GM23338 (cell line): Measurements from ENCODE around the gene NCF2. TPM values are rescaled to one million over a fixed set of nuclear protein-coding genes. Genes with fewer than 3 reads are reported as not detected.

ENCODE experiments used
- ATAC-seq: fragments of 200-7000 bp; cut with Tn5 transposase; 3 replicates; pipeline ENCODE4 v1.9.1; 2020
- DNase-seq: peaks from one replicate; pipeline ENCODE4 v3.0.0-alpha.2; 2015; ENCODE audit warnings: low spot score
- H2AFZ ChIP-seq: fragments of 200-600 bp; sonication (generic); 2 replicates; pipeline ENCODE4 v1.8.0; 2016; ENCODE audit warnings: antibody characterized with exemption, mild to moderate bottlenecking, moderate library complexity
- H3F3A ChIP-seq: fragments of 200-600 bp; sonication (generic); replicated peaks from 2 replicates; pipeline ENCODE4 v1.8.0; 2017; ENCODE audit warnings: antibody characterized with exemption, mixed run types, low read depth
- H3K27ac ChIP-seq: fragments of 200-600 bp; sonication (generic); 2 replicates; pipeline ENCODE4 v1.6.1; 2016; ENCODE audit warnings: low read depth
- H3K27me3 ChIP-seq: fragments of 200-600 bp; sonication (generic); 2 replicates; pipeline ENCODE4 v1.8.0; 2016; ENCODE audit warnings: mild to moderate bottlenecking, mixed run types, moderate library complexity; ENCODE audit not compliant: insufficient read depth
- H3K36me3 ChIP-seq: fragments of 200-600 bp; sonication (generic); 2 replicates; pipeline ENCODE4 v1.8.0; 2016; ENCODE audit warnings: mild to moderate bottlenecking; ENCODE audit not compliant: insufficient read depth
- H3K4me1 ChIP-seq: fragments of 200-600 bp; sonication (generic); 2 replicates; pipeline ENCODE4 v1.8.0; 2016; ENCODE audit warnings: mild to moderate bottlenecking, moderate library complexity; ENCODE audit not compliant: insufficient read depth
- H3K4me2 ChIP-seq: fragments of 200-600 bp; sonication (generic); 2 replicates; pipeline ENCODE4 v1.7.1; 2017; ENCODE audit warnings: mixed run types
- H3K4me3 ChIP-seq: fragments of 200-600 bp; sonication (generic); 2 replicates; pipeline ENCODE4 v1.6.1; 2016; ENCODE audit warnings: mixed run types
- H3K79me2 ChIP-seq: fragments of 200-600 bp; sonication (generic); replicated peaks from 2 replicates; pipeline ENCODE4 v1.8.0; 2017; ENCODE audit warnings: mild to moderate bottlenecking; ENCODE audit not compliant: insufficient read depth
- H3K9me2 ChIP-seq: fragments of 200-600 bp; sonication (generic); 2 replicates; pipeline ENCODE4 v1.8.0; 2017; ENCODE audit not compliant: insufficient read depth
- H4K20me1 ChIP-seq: fragments of 200-600 bp; sonication (generic); replicated peaks from 2 replicates; pipeline ENCODE4 v1.8.0; 2017; ENCODE audit warnings: mild to moderate bottlenecking; ENCODE audit not compliant: insufficient read depth
- H3K27ac Mint-ChIP-seq: 2 replicates; pipeline ENCODE4 v1.8.0; 2020; ENCODE audit warnings: inconsistent platforms, mild to moderate bottlenecking, moderate library complexity, mixed read lengths
- H3K27me3 Mint-ChIP-seq: 3 replicates; pipeline ENCODE4 v1.8.0; 2022; ENCODE audit warnings: low read depth, mild to moderate bottlenecking, moderate library complexity, mixed read lengths, inconsistent platforms; ENCODE audit not compliant: insufficient read depth, poor library complexity
- H3K36me3 Mint-ChIP-seq: 3 replicates; pipeline ENCODE4 v1.8.0; 2021; ENCODE audit warnings: low read depth, mild to moderate bottlenecking, inconsistent platforms, moderate library complexity, mixed read lengths
- H3K4me1 Mint-ChIP-seq: 3 replicates; pipeline ENCODE4 v1.8.0; 2020; ENCODE audit warnings: mild to moderate bottlenecking, inconsistent platforms, mixed read lengths
- H3K4me3 Mint-ChIP-seq: 3 replicates; pipeline ENCODE4 v1.8.0; 2021; ENCODE audit warnings: moderate library complexity, mild to moderate bottlenecking, inconsistent platforms, mixed read lengths
- H3K9me3 Mint-ChIP-seq: 3 replicates; pipeline ENCODE4 v1.8.0; 2020; ENCODE audit warnings: moderate library complexity, mild to moderate bottlenecking, inconsistent platforms, mixed read lengths
- JUNB ChIP-seq: IDR thresholded peaks from one replicate; pipeline ENCODE4 v1.6.1; 2016; ENCODE audit warnings: antibody characterized with exemption; ENCODE audit not compliant: unreplicated experiment
- ZNF114 ChIP-seq: fragments of 250-450 bp; sonication (Bioruptor Pico); IDR thresholded peaks from 2 replicates; pipeline ENCODE4 v1.5.0; 2020; ENCODE audit warnings: mild to moderate bottlenecking, moderate library complexity
- polyA plus RNA-seq: library from polyadenylated mRNA; unstranded; fragments of >200 nt; fragmentation: Nextera tagmentation; extraction: Ambion mirVana; gene quantifications from 2 replicates; pipeline ENCODE4 v1.2.1, GENCODE V29; 2016
- total RNA-seq: library from RNA; depleted of rRNA; stranded (reverse); fragments of >200 nt; shearing (Covaris generic); gene quantifications from 2 replicates; pipeline ENCODE4 v1.2.3, GENCODE V29; 2014
- TF ChIP-seq, protein P1 (sequence below), 2 experiments: fragments of 200-600 bp in 1 of 2; sonication (generic) in 1 of 2; conservative IDR thresholded peaks; 2 replicates each; pipeline versions ENCODE4 v1.5.1 to v1.6.1; 2016 to 2017; ENCODE audit warnings: antibody characterized with exemption in 2 of 2, low read depth in 2 of 2, mild to moderate bottlenecking in 2 of 2, moderate library complexity in 1 of 2
- TF ChIP-seq, protein P2 (sequence below): fragments of 250-450 bp; sonication (Bioruptor Pico); IDR thresholded peaks from 2 replicates; pipeline ENCODE4 v1.5.0; 2020; ENCODE audit warnings: mild to moderate bottlenecking, moderate library complexity

Gene NCF2
- total and polyA plus RNA-seq, 2 experiments from 2014 or later: not detected

DNA sequence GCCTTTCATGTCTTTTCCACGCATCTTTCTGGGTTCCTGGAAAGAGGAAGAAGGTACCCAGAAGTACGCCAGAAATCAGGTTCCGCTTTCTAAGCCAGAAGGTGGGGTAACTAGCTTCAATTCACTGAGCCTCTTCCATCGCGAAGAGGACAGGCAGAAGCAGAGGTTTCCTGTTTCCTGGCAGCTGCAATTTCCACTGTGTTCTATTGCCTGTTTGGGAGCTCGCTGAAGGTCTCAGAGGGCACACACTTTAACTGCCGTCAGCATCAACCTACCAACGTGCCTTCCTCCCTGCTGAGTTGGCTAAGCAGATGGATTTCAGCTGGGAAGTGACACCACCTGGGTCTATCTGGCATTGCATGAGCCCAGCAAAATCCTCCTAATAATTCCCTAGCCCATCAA is 10.0 kb downstream of the NCF2 start:
- Mint-ChIP-seq H3K36me3 (no peaks in the 10 kb centered on the region), H3K27me3 (peaks cover 15% of the 10 kb centered on the region), H3K27ac (no peak overlapping the region; the same call in 1 of the 2 replicates), H3K9me3 (no peaks in the 10 kb centered on the region), H3K4me3 (no peak overlapping the region), H3K4me1 (no peaks in the 10 kb centered on the region)
- no peak overlapping the region for H3K4me2 ChIP-seq
- ATAC-seq (peak; percentile 83), DNase-seq (peak; percentile 76)
- H3K79me2 ChIP-seq: no peaks in the 10 kb centered on the region
- H3K9me2 ChIP-seq: no peaks in the 10 kb centered on the region
- no peaks in the 10 kb centered on the region for H3K36me3 ChIP-seq
- H3K4me1 ChIP-seq: peaks cover 5% of the 10 kb centered on the region
- TF ChIP-seq, protein P1, sequence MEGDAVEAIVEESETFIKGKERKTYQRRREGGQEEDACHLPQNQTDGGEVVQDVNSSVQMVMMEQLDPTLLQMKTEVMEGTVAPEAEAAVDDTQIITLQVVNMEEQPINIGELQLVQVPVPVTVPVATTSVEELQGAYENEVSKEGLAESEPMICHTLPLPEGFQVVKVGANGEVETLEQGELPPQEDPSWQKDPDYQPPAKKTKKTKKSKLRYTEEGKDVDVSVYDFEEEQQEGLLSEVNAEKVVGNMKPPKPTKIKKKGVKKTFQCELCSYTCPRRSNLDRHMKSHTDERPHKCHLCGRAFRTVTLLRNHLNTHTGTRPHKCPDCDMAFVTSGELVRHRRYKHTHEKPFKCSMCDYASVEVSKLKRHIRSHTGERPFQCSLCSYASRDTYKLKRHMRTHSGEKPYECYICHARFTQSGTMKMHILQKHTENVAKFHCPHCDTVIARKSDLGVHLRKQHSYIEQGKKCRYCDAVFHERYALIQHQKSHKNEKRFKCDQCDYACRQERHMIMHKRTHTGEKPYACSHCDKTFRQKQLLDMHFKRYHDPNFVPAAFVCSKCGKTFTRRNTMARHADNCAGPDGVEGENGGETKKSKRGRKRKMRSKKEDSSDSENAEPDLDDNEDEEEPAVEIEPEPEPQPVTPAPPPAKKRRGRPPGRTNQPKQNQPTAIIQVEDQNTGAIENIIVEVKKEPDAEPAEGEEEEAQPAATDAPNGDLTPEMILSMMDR (conservative IDR thresholded peaks at IDR 0.05; ENCODE audit: low read depth in 2 of 2): peak; percentile 26 to 49
- TF ChIP-seq JUNB: no peak
- TF ChIP-seq, protein P2, sequence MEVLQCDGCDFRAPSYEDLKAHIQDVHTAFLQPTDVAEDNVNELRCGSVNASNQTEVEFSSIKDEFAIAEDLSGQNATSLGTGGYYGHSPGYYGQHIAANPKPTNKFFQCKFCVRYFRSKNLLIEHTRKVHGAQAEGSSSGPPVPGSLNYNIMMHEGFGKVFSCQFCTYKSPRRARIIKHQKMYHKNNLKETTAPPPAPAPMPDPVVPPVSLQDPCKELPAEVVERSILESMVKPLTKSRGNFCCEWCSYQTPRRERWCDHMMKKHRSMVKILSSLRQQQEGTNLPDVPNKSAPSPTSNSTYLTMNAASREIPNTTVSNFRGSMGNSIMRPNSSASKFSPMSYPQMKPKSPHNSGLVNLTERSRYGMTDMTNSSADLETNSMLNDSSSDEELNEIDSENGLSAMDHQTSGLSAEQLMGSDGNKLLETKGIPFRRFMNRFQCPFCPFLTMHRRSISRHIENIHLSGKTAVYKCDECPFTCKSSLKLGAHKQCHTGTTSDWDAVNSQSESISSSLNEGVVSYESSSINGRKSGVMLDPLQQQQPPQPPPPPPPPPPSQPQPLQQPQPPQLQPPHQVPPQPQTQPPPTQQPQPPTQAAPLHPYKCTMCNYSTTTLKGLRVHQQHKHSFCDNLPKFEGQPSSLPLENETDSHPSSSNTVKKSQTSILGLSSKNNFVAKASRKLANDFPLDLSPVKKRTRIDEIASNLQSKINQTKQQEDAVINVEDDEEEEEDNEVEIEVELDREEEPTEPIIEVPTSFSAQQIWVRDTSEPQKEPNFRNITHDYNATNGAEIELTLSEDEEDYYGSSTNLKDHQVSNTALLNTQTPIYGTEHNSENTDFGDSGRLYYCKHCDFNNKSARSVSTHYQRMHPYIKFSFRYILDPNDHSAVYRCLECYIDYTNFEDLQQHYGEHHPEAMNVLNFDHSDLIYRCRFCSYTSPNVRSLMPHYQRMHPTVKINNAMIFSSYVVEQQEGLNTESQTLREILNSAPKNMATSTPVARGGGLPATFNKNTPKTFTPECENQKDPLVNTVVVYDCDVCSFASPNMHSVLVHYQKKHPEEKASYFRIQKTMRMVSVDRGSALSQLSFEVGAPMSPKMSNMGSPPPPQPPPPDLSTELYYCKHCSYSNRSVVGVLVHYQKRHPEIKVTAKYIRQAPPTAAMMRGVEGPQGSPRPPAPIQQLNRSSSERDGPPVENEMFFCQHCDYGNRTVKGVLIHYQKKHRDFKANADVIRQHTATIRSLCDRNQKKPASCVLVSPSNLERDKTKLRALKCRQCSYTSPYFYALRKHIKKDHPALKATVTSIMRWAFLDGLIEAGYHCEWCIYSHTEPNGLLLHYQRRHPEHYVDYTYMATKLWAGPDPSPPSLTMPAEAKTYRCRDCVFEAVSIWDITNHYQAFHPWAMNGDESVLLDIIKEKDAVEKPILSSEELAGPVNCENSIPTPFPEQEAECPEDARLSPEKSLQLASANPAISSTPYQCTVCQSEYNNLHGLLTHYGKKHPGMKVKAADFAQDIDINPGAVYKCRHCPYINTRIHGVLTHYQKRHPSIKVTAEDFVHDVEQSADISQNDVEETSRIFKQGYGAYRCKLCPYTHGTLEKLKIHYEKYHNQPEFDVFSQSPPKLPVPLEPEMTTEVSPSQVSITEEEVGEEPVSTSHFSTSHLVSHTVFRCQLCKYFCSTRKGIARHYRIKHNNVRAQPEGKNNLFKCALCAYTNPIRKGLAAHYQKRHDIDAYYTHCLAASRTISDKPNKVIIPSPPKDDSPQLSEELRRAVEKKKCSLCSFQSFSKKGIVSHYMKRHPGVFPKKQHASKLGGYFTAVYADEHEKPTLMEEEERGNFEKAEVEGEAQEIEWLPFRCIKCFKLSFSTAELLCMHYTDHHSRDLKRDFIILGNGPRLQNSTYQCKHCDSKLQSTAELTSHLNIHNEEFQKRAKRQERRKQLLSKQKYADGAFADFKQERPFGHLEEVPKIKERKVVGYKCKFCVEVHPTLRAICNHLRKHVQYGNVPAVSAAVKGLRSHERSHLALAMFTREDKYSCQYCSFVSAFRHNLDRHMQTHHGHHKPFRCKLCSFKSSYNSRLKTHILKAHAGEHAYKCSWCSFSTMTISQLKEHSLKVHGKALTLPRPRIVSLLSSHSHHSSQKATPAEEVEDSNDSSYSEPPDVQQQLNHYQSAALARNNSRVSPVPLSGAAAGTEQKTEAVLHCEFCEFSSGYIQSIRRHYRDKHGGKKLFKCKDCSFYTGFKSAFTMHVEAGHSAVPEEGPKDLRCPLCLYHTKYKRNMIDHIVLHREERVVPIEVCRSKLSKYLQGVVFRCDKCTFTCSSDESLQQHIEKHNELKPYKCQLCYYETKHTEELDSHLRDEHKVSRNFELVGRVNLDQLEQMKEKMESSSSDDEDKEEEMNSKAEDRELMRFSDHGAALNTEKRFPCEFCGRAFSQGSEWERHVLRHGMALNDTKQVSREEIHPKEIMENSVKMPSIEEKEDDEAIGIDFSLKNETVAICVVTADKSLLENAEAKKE (CRISPR knock-in tag): no peak
- no peaks in the 10 kb centered on the region for H4K20me1 ChIP-seq
- peak overlapping the region; percentile 93 for H2AFZ ChIP-seq
- no peak overlapping the region for H3K4me3 ChIP-seq
- H3K27ac ChIP-seq: 0 out of 2 replicates have a peak overlapping the region, but pooled peaks have one; percentile 7
- no peaks in the 10 kb centered on the region for H3K27me3 ChIP-seq
- no peaks in the 10 kb centered on the region for H3F3A ChIP-seq

DNA sequence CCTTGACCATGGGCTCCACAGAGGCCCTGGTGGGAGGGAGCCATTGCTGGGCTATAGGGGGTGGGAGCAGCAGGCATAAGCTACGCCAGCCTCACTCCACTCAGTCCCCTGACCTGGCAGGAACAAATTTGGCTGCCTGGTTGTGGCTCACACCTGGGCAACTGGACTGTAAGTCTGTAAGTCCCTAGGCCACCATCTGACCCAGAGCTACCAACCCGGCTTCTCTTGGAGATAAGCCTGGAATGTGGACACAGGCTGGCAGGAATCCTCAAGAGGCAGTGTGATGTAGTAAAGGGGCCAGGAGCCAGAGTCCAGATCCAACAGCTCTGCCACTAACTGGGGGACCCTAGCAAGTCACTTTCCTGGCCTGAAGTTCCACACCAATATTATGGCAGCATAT is 11.4 kb downstream of the NCF2 start:
- H4K20me1 ChIP-seq: no peaks in the 10 kb centered on the region
- H3K27ac ChIP-seq: no peak overlapping the region
- Mint-ChIP-seq H3K4me1 (no peaks in the 10 kb centered on the region), H3K9me3 (no peaks in the 10 kb centered on the region), H3K27me3 (peaks cover 15% of the 10 kb centered on the region), H3K27ac (no peak overlapping the region), H3K4me3 (no peak overlapping the region), H3K36me3 (no peaks in the 10 kb centered on the region)
- DNase-seq: no peak
- H3K79me2 ChIP-seq: no peaks in the 10 kb centered on the region
- no peaks in the 10 kb centered on the region for H3F3A ChIP-seq
- H3K4me3 ChIP-seq: no peak overlapping the region
- H3K4me2 ChIP-seq: no peak overlapping the region
- ATAC-seq: no peak
- H3K36me3 ChIP-seq: no peaks in the 10 kb centered on the region
- H3K27me3 ChIP-seq: no peaks in the 10 kb centered on the region
- H3K9me2 ChIP-seq: no peaks in the 10 kb centered on the region
- no peak overlapping the region for H2AFZ ChIP-seq
- peaks cover 5% of the 10 kb centered on the region for H3K4me1 ChIP-seq
- TF ChIP-seq, protein P2 (CRISPR knock-in tag): no peak
- no peak for TF ChIP-seq ZNF114
